Neural cell (in vitro differentiated cells): ENCODE results near the gene UNCX.

Experiments
- EP300 ChIP-seq: fragments of 450-650 bp; conservative IDR thresholded peaks from 2 replicates; pipeline ENCODE4 v1.6.1; 2014; ENCODE audit warnings: antibody characterized with exemption, mild to moderate bottlenecking, moderate library complexity; ENCODE audit not compliant: poor library complexity, severe bottlenecking
- EZH2 ChIP-seq: fragments of 200-600, 300-800 bp; shearing (Covaris generic), sonication (generic); IDR thresholded peaks from 2 replicates; pipeline ENCODE4 v1.6.1; 2014; ENCODE audit warnings: antibody characterized with exemption, low read length, borderline replicate concordance, mild to moderate bottlenecking; ENCODE audit not compliant: insufficient read depth, poor library complexity, severe bottlenecking
- REST ChIP-seq: IDR thresholded peaks from 2 replicates; pipeline ENCODE4 v1.6.1; 2012; ENCODE audit warnings: borderline replicate concordance
- TAF1 ChIP-seq: IDR thresholded peaks from 2 replicates; pipeline ENCODE4 v1.6.1; 2012; ENCODE audit warnings: low read depth
- TF ChIP-seq, protein P1 (sequence below): fragments of 450-650 bp; IDR thresholded peaks from 2 replicates; pipeline ENCODE4 v1.5.1; 2014; ENCODE audit warnings: antibody characterized with exemption, mild to moderate bottlenecking, moderate library complexity; ENCODE audit not compliant: poor library complexity, severe bottlenecking

GRCh38 chr7:1250901-1251300 lies 18.2 kb downstream of the UNCX start:
- TF ChIP-seq, protein P1, sequence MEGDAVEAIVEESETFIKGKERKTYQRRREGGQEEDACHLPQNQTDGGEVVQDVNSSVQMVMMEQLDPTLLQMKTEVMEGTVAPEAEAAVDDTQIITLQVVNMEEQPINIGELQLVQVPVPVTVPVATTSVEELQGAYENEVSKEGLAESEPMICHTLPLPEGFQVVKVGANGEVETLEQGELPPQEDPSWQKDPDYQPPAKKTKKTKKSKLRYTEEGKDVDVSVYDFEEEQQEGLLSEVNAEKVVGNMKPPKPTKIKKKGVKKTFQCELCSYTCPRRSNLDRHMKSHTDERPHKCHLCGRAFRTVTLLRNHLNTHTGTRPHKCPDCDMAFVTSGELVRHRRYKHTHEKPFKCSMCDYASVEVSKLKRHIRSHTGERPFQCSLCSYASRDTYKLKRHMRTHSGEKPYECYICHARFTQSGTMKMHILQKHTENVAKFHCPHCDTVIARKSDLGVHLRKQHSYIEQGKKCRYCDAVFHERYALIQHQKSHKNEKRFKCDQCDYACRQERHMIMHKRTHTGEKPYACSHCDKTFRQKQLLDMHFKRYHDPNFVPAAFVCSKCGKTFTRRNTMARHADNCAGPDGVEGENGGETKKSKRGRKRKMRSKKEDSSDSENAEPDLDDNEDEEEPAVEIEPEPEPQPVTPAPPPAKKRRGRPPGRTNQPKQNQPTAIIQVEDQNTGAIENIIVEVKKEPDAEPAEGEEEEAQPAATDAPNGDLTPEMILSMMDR = no peak
- TF ChIP-seq EZH2 (no peak), REST (no peak), EP300 (no peak), TAF1 (no peak)
